Mesendoderm (in vitro differentiated cells): Measurements from ENCODE around the gene C10orf90.

Experiments
- DNase-seq: peaks from one replicate; pipeline ENCODE4 v3.0.0; 2013
- H2AK5ac ChIP-seq: 2 replicates; pipeline ENCODE4 v1.6.1; 2013; ENCODE audit warnings: low read length, inconsistent platforms
- H2BK120ac ChIP-seq: 2 replicates; pipeline ENCODE4 v1.6.1; 2013; ENCODE audit warnings: low read depth, mild to moderate bottlenecking, low read length, moderate library complexity, mixed read lengths
- H2BK15ac ChIP-seq: replicated peaks from 2 replicates; pipeline ENCODE4 v1.6.1; 2013; ENCODE audit warnings: low read depth, mild to moderate bottlenecking, moderate library complexity
- H2BK5ac ChIP-seq: 2 replicates; pipeline ENCODE4 v1.6.1; 2013; ENCODE audit warnings: low read length, inconsistent platforms
- H3K18ac ChIP-seq: 2 replicates; pipeline ENCODE4 v1.6.1; 2013; ENCODE audit warnings: mild to moderate bottlenecking, low read length, mixed read lengths
- H3K23ac ChIP-seq: one replicate; pipeline ENCODE4 v1.6.1; 2013; ENCODE audit warnings: low read length
- H3K27ac ChIP-seq: 2 replicates; pipeline ENCODE4 v1.5.1; 2013; ENCODE audit warnings: low read depth, mild to moderate bottlenecking, inconsistent platforms, low read length, moderate library complexity
- H3K27me3 ChIP-seq: 2 replicates; pipeline ENCODE4 v1.6.1; 2013; ENCODE audit warnings: low read length, control low read depth, mild to moderate bottlenecking, inconsistent platforms; ENCODE audit not compliant: insufficient read depth, poor library complexity
- H3K36me3 ChIP-seq: 2 replicates; pipeline ENCODE4 v1.6.1; 2013; ENCODE audit warnings: low read length, inconsistent platforms; ENCODE audit not compliant: control insufficient read depth, insufficient read depth
- H3K4ac ChIP-seq: one replicate; pipeline ENCODE4 v1.6.1; 2013; ENCODE audit warnings: low read depth, mild to moderate bottlenecking, low read length, moderate library complexity
- H3K4me1 ChIP-seq: 2 replicates; pipeline ENCODE4 v1.6.1; 2013; ENCODE audit warnings: low read depth, low read length, inconsistent platforms; ENCODE audit not compliant: control insufficient read depth
- H3K4me2 ChIP-seq: 2 replicates; pipeline ENCODE4 v1.6.1; 2013; ENCODE audit warnings: low read length
- H3K4me3 ChIP-seq: 2 replicates; pipeline ENCODE4 v1.5.1; 2013; ENCODE audit warnings: mild to moderate bottlenecking, low read length
- H3K56ac ChIP-seq: one replicate; pipeline ENCODE4 v1.6.1; 2013; ENCODE audit warnings: low read length
- H3K79me1 ChIP-seq: 2 replicates; pipeline ENCODE4 v1.6.1; 2013; ENCODE audit warnings: low read length, inconsistent platforms
- H3K79me2 ChIP-seq: 2 replicates; pipeline ENCODE4 v1.6.1; 2013; ENCODE audit warnings: mild to moderate bottlenecking, low read length; ENCODE audit not compliant: control insufficient read depth, insufficient read depth
- H3K9ac ChIP-seq: 2 replicates; pipeline ENCODE4 v1.6.1; 2013; ENCODE audit warnings: low read length, inconsistent platforms
- H4K5ac ChIP-seq: one replicate; pipeline ENCODE4 v1.6.1; 2013; ENCODE audit warnings: low read length
- H4K8ac ChIP-seq: one replicate; pipeline ENCODE4 v1.6.1; 2013; ENCODE audit warnings: low read depth, mild to moderate bottlenecking, control low read depth, low read length, moderate library complexity
- WGBS: extraction: QIAGEN DNeasy Blood & Tissue Kit; methylation state at CpG from one replicate; pipeline ENCODE4 v1.1.7; 2013; ENCODE audit warnings: low lambda C conversion rate, missing lambda C conversion rate; ENCODE audit not compliant: insufficient coverage; ENCODE audit errors: extremely low coverage; 5-methylcytosine and 5-hydroxymethylcytosine counted together

C10orf90 gene

GRCh38 chr10:126479280-126479895 lies 191.1 kb downstream of the C10orf90 start:
- H3K4ac ChIP-seq: no peak overlapping the region
- WGBS: no CpG with 5 or more reads among the region's 7 CpGs
- H2AK5ac ChIP-seq: no peak overlapping the region
- no peaks in the 10 kb centered on the region for H3K36me3 ChIP-seq
- no peak overlapping the region for H3K56ac ChIP-seq
- no peak overlapping the region for H3K18ac ChIP-seq
- no peak for DNase-seq
- no peak overlapping the region for H4K5ac ChIP-seq
- no peaks in the 10 kb centered on the region for H3K4me1 ChIP-seq
- H3K9ac ChIP-seq: no peak overlapping the region
- H3K27ac ChIP-seq: no peak overlapping the region
- H3K79me2 ChIP-seq: no peaks in the 10 kb centered on the region
- H3K4me2 ChIP-seq: no peak overlapping the region
- no peak overlapping the region for H2BK15ac ChIP-seq
- H3K23ac ChIP-seq: no peak overlapping the region
- no peak overlapping the region for H2BK5ac ChIP-seq
- H3K27me3 ChIP-seq: no peaks in the 10 kb centered on the region
- no peak overlapping the region for H4K8ac ChIP-seq
- no peak overlapping the region for H3K4me3 ChIP-seq
- no peak overlapping the region for H2BK120ac ChIP-seq
- no peaks in the 10 kb centered on the region for H3K79me1 ChIP-seq

GRCh38 chr10:126478546-126478945 lies 191.9 kb downstream of the C10orf90 start:
- Histone ChIP-seq H3K79me2 (no peaks in the 10 kb centered on the region), H2AK5ac (no peak overlapping the region), H3K23ac (no peak overlapping the region), H3K36me3 (no peaks in the 10 kb centered on the region), H3K9ac (no peak overlapping the region), H3K4ac (no peak overlapping the region), H3K27ac (no peak overlapping the region), H3K4me3 (no peak overlapping the region), H2BK15ac (no peak overlapping the region), H3K79me1 (no peaks in the 10 kb centered on the region), H3K56ac (no peak overlapping the region), H4K5ac (no peak overlapping the region), H3K4me1 (no peaks in the 10 kb centered on the region), H2BK120ac (no peak overlapping the region), H2BK5ac (no peak overlapping the region), H3K27me3 (no peaks in the 10 kb centered on the region), H3K4me2 (no peak overlapping the region), H4K8ac (no peak overlapping the region), H3K18ac (no peak overlapping the region)
- WGBS: no CpG with 5 or more reads among the region's 6 CpGs
- peak; percentile 41 for DNase-seq

GRCh38 chr10:126476246-126476645 lies 194.2 kb downstream of the C10orf90 start:
- Histone ChIP-seq H3K4me1 (no peaks in the 10 kb centered on the region), H3K23ac (no peak overlapping the region), H2BK120ac (no peak overlapping the region), H4K5ac (no peak overlapping the region), H3K79me1 (no peaks in the 10 kb centered on the region), H3K79me2 (no peaks in the 10 kb centered on the region), H3K36me3 (no peaks in the 10 kb centered on the region), H3K4ac (no peak overlapping the region), H3K27me3 (no peaks in the 10 kb centered on the region), H4K8ac (no peak overlapping the region), H3K9ac (no peak overlapping the region), H3K56ac (no peak overlapping the region), H3K4me2 (no peak overlapping the region), H2BK5ac (no peak overlapping the region), H2AK5ac (no peak overlapping the region), H3K18ac (no peak overlapping the region), H2BK15ac (no peak overlapping the region), H3K4me3 (no peak overlapping the region), H3K27ac (no peak overlapping the region)
- DNase-seq: peak; percentile 39
- no CpG with 5 or more reads among the region's 11 CpGs for WGBS

- H2BK5ac ChIP-seq: no peak overlapping the region
- H4K5ac ChIP-seq: no peak overlapping the region
- DNase-seq: no peak
- H3K4ac ChIP-seq: no peak overlapping the region
- H3K4me3 ChIP-seq: no peak overlapping the region
- no peak overlapping the region for H3K9ac ChIP-seq
- H2BK15ac ChIP-seq: no peak overlapping the region
- H2BK120ac ChIP-seq: no peak overlapping the region
- H3K18ac ChIP-seq: no peak overlapping the region
- H3K56ac ChIP-seq: no peak overlapping the region
- no peak overlapping the region for H3K4me2 ChIP-seq
- WGBS: no CpG with 5 or more reads among the region's 6 CpGs
- H3K36me3 ChIP-seq: no peaks in the 10 kb centered on the region
- no peaks in the 10 kb centered on the region for H3K79me2 ChIP-seq
- H4K8ac ChIP-seq: no peak overlapping the region
- no peak overlapping the region for H2AK5ac ChIP-seq
- H3K23ac ChIP-seq: no peak overlapping the region
- no peaks in the 10 kb centered on the region for H3K27me3 ChIP-seq
- no peaks in the 10 kb centered on the region for H3K4me1 ChIP-seq
- H3K27ac ChIP-seq: no peak overlapping the region
- H3K79me1 ChIP-seq: no peaks in the 10 kb centered on the region
These were observed 195.3 kb downstream of the C10orf90 start for GRCh38 chr10:126475074-126475691.

GRCh38 chr10:126474031-126474430 lies 196.5 kb downstream of the C10orf90 start:
- H3K23ac ChIP-seq: no peak overlapping the region
- no peaks in the 10 kb centered on the region for H3K27me3 ChIP-seq
- H2BK15ac ChIP-seq: no peak overlapping the region
- WGBS: no CpG with 5 or more reads among the region's 6 CpGs
- no peak overlapping the region for H2AK5ac ChIP-seq
- H4K8ac ChIP-seq: no peak overlapping the region
- no peaks in the 10 kb centered on the region for H3K79me2 ChIP-seq
- no peak overlapping the region for H4K5ac ChIP-seq
- H3K56ac ChIP-seq: no peak overlapping the region
- no peak overlapping the region for H3K18ac ChIP-seq
- H3K4me2 ChIP-seq: no peak overlapping the region
- no peak overlapping the region for H3K27ac ChIP-seq
- H3K4ac ChIP-seq: no peak overlapping the region
- no peak overlapping the region for H2BK120ac ChIP-seq
- no peak overlapping the region for H3K4me3 ChIP-seq
- H3K79me1 ChIP-seq: no peaks in the 10 kb centered on the region
- H3K36me3 ChIP-seq: no peaks in the 10 kb centered on the region
- no peak for DNase-seq
- no peak overlapping the region for H2BK5ac ChIP-seq
- H3K9ac ChIP-seq: no peak overlapping the region
- H3K4me1 ChIP-seq: no peaks in the 10 kb centered on the region

- Histone ChIP-seq H3K79me1 (no peaks in the 10 kb centered on the region), H3K79me2 (no peaks in the 10 kb centered on the region), H3K4ac (no peak overlapping the region), H3K18ac (no peak overlapping the region), H2BK5ac (no peak overlapping the region), H3K4me2 (no peak overlapping the region), H3K4me3 (no peak overlapping the region), H3K4me1 (no peaks in the 10 kb centered on the region), H3K9ac (no peak overlapping the region), H2AK5ac (no peak overlapping the region), H3K56ac (no peak overlapping the region), H4K5ac (no peak overlapping the region), H3K27me3 (no peaks in the 10 kb centered on the region), H3K36me3 (no peaks in the 10 kb centered on the region), H3K23ac (no peak overlapping the region), H2BK15ac (no peak overlapping the region), H3K27ac (no peak overlapping the region), H4K8ac (no peak overlapping the region), H2BK120ac (no peak overlapping the region)
- no CpG with 5 or more reads among the region's 8 CpGs for WGBS
- DNase-seq: no peak
These were observed 199.5 kb downstream of the C10orf90 start for GRCh38 chr10:126470991-126471390.
